GM23338 (cell line): Measurements from ENCODE around the gene RAB12. TPM values are rescaled to one million over a fixed set of nuclear protein-coding genes. Genes with fewer than 3 reads are reported as not detected.

Experiments used
- ATAC-seq: fragments of 200-7000 bp; cut with Tn5 transposase; 3 replicates; pipeline ENCODE4 v1.9.1; 2020
- DNase-seq: peaks from one replicate; pipeline ENCODE4 v3.0.0-alpha.2; 2015; ENCODE audit warnings: low spot score
- H2AFZ ChIP-seq: fragments of 200-600 bp; sonication (generic); 2 replicates; pipeline ENCODE4 v1.8.0; 2016; ENCODE audit warnings: antibody characterized with exemption, mild to moderate bottlenecking, moderate library complexity
- H3F3A ChIP-seq: fragments of 200-600 bp; sonication (generic); replicated peaks from 2 replicates; pipeline ENCODE4 v1.8.0; 2017; ENCODE audit warnings: antibody characterized with exemption, mixed run types, low read depth
- H3K27ac ChIP-seq: fragments of 200-600 bp; sonication (generic); 2 replicates; pipeline ENCODE4 v1.6.1; 2016; ENCODE audit warnings: low read depth
- H3K27me3 ChIP-seq: fragments of 200-600 bp; sonication (generic); 2 replicates; pipeline ENCODE4 v1.8.0; 2016; ENCODE audit warnings: mild to moderate bottlenecking, mixed run types, moderate library complexity; ENCODE audit not compliant: insufficient read depth
- H3K36me3 ChIP-seq: fragments of 200-600 bp; sonication (generic); 2 replicates; pipeline ENCODE4 v1.8.0; 2016; ENCODE audit warnings: mild to moderate bottlenecking; ENCODE audit not compliant: insufficient read depth
- H3K4me1 ChIP-seq: fragments of 200-600 bp; sonication (generic); 2 replicates; pipeline ENCODE4 v1.8.0; 2016; ENCODE audit warnings: mild to moderate bottlenecking, moderate library complexity; ENCODE audit not compliant: insufficient read depth
- H3K4me2 ChIP-seq: fragments of 200-600 bp; sonication (generic); 2 replicates; pipeline ENCODE4 v1.7.1; 2017; ENCODE audit warnings: mixed run types
- H3K4me3 ChIP-seq: fragments of 200-600 bp; sonication (generic); 2 replicates; pipeline ENCODE4 v1.6.1; 2016; ENCODE audit warnings: mixed run types
- H3K79me2 ChIP-seq: fragments of 200-600 bp; sonication (generic); replicated peaks from 2 replicates; pipeline ENCODE4 v1.8.0; 2017; ENCODE audit warnings: mild to moderate bottlenecking; ENCODE audit not compliant: insufficient read depth
- H3K9me2 ChIP-seq: fragments of 200-600 bp; sonication (generic); 2 replicates; pipeline ENCODE4 v1.8.0; 2017; ENCODE audit not compliant: insufficient read depth
- H4K20me1 ChIP-seq: fragments of 200-600 bp; sonication (generic); replicated peaks from 2 replicates; pipeline ENCODE4 v1.8.0; 2017; ENCODE audit warnings: mild to moderate bottlenecking; ENCODE audit not compliant: insufficient read depth
- H3K27ac Mint-ChIP-seq: 2 replicates; pipeline ENCODE4 v1.8.0; 2020; ENCODE audit warnings: inconsistent platforms, mild to moderate bottlenecking, moderate library complexity, mixed read lengths
- H3K27me3 Mint-ChIP-seq: 3 replicates; pipeline ENCODE4 v1.8.0; 2022; ENCODE audit warnings: low read depth, mild to moderate bottlenecking, moderate library complexity, mixed read lengths, inconsistent platforms; ENCODE audit not compliant: insufficient read depth, poor library complexity
- H3K36me3 Mint-ChIP-seq: 3 replicates; pipeline ENCODE4 v1.8.0; 2021; ENCODE audit warnings: low read depth, mild to moderate bottlenecking, inconsistent platforms, moderate library complexity, mixed read lengths
- H3K4me1 Mint-ChIP-seq: 3 replicates; pipeline ENCODE4 v1.8.0; 2020; ENCODE audit warnings: mild to moderate bottlenecking, inconsistent platforms, mixed read lengths
- H3K4me3 Mint-ChIP-seq: 3 replicates; pipeline ENCODE4 v1.8.0; 2021; ENCODE audit warnings: moderate library complexity, mild to moderate bottlenecking, inconsistent platforms, mixed read lengths
- H3K9me3 Mint-ChIP-seq: 3 replicates; pipeline ENCODE4 v1.8.0; 2020; ENCODE audit warnings: moderate library complexity, mild to moderate bottlenecking, inconsistent platforms, mixed read lengths
- CREB1 ChIP-seq: fragments of 250-450 bp; sonication (Bioruptor Pico); IDR thresholded peaks from 2 replicates; pipeline ENCODE4 v1.5.0; 2020; ENCODE audit warnings: low read depth, mild to moderate bottlenecking, moderate library complexity
- EZH2 ChIP-seq: fragments of 200-600 bp; sonication (generic); IDR thresholded peaks from one replicate; pipeline ENCODE4 v1.8.0; 2017; ENCODE audit warnings: antibody characterized with exemption, mild to moderate bottlenecking, low read depth; ENCODE audit not compliant: unreplicated experiment
- EZH2phosphoT487 ChIP-seq: fragments of 200-600 bp; sonication (generic); IDR thresholded peaks from one replicate; pipeline ENCODE4 v1.8.1; 2018; ENCODE audit warnings: antibody characterized with exemption; ENCODE audit not compliant: unreplicated experiment
- JUNB ChIP-seq: IDR thresholded peaks from one replicate; pipeline ENCODE4 v1.6.1; 2016; ENCODE audit warnings: antibody characterized with exemption; ENCODE audit not compliant: unreplicated experiment
- NANOG ChIP-seq: IDR thresholded peaks from 2 replicates; pipeline ENCODE4 v1.6.1; 2016; ENCODE audit warnings: antibody characterized with exemption, borderline replicate concordance
- POLR2AphosphoS5 ChIP-seq: IDR thresholded peaks from 2 replicates; pipeline ENCODE4 v1.6.1; 2016; ENCODE audit warnings: antibody characterized with exemption, low read depth
- STAT1 ChIP-seq: IDR thresholded peaks from one replicate; pipeline ENCODE4 v1.6.1; 2016; ENCODE audit warnings: antibody characterized with exemption; ENCODE audit not compliant: unreplicated experiment
- ZNF114 ChIP-seq: fragments of 250-450 bp; sonication (Bioruptor Pico); IDR thresholded peaks from 2 replicates; pipeline ENCODE4 v1.5.0; 2020; ENCODE audit warnings: mild to moderate bottlenecking, moderate library complexity
- ZNF331 ChIP-seq: fragments of 250-450 bp; sonication (Bioruptor Pico); IDR thresholded peaks from 2 replicates; pipeline ENCODE4 v1.5.0; 2020; ENCODE audit warnings: low read depth, mild to moderate bottlenecking, moderate library complexity
- polyA plus RNA-seq: library from polyadenylated mRNA; unstranded; fragments of >200 nt; fragmentation: Nextera tagmentation; extraction: Ambion mirVana; gene quantifications from 2 replicates; pipeline ENCODE4 v1.2.1, GENCODE V29; 2016
- total RNA-seq: library from RNA; depleted of rRNA; stranded (reverse); fragments of >200 nt; shearing (Covaris generic); gene quantifications from 2 replicates; pipeline ENCODE4 v1.2.3, GENCODE V29; 2014
- TF ChIP-seq, protein P1 (sequence below): IDR thresholded peaks from one replicate; pipeline ENCODE4 v1.6.1; 2018; ENCODE audit warnings: antibody characterized with exemption; ENCODE audit not compliant: unreplicated experiment
- TF ChIP-seq, protein P2 (sequence below), 2 experiments: fragments of 200-600 bp in 1 of 2; sonication (generic) in 1 of 2; conservative IDR thresholded peaks; 2 replicates each; pipeline versions ENCODE4 v1.5.1 to v1.6.1; 2016 to 2017; ENCODE audit warnings: antibody characterized with exemption in 2 of 2, low read depth in 2 of 2, mild to moderate bottlenecking in 2 of 2, moderate library complexity in 1 of 2
- TF ChIP-seq, protein P3 (sequence below): IDR thresholded peaks from 2 replicates; pipeline ENCODE4 v1.6.1; 2016; ENCODE audit warnings: antibody characterized with exemption
- TF ChIP-seq, protein P4 (sequence below): fragments of 250-450 bp; sonication (Bioruptor Pico); IDR thresholded peaks from 2 replicates; pipeline ENCODE4 v1.5.0; 2020; ENCODE audit warnings: mild to moderate bottlenecking, moderate library complexity

The RAB12 gene
- total and polyA plus RNA-seq, 2 experiments from 2014 or later: 16.7 to 80.4 TPM

DNA sequence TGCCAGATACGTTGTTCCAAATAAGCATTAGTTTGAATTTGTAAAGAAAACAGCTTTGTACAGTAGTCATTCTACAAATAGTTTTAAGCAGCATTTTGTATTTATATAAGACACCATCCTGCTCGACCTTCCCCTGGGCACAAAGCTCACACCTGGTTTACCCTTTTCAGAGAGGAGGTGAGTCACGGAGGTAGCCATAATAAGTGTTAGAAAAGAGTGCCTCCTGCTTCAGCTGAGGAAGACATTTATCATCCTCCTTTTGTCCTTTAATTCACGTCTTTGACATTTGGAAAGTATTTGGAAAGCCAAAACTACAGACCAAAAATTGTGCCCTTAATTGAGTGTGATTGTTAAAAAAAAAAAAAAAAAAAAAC lies 6.8 kb downstream of the RAB12 start:
- Mint-ChIP-seq H3K27me3 (peaks cover 17% of the 10 kb centered on the region), H3K4me1 (peaks cover 88% of the 10 kb centered on the region), H3K9me3 (no peaks in the 10 kb centered on the region), H3K4me3 (no peak overlapping the region), H3K36me3 (peaks cover 62% of the 10 kb centered on the region), H3K27ac (peak overlapping the region; percentile 95)
- Histone ChIP-seq H3K9me2 (no peaks in the 10 kb centered on the region), H2AFZ (no peak overlapping the region), H3K4me1 (peaks cover 99% of the 10 kb centered on the region), H3K4me2 (peak overlapping the region; percentile 54), H3K4me3 (peak overlapping the region; percentile 36; the same call in 1 of the 2 replicates), H3K36me3 (no peaks in the 10 kb centered on the region), H3K27ac (peak overlapping the region; percentile 86), H3K79me2 (peaks cover 100% of the 10 kb centered on the region), H3F3A (peaks cover 6% of the 10 kb centered on the region; the same call in 1 of the 2 replicates), H4K20me1 (peaks cover 17% of the 10 kb centered on the region), H3K27me3 (no peaks in the 10 kb centered on the region)
- ATAC-seq: no peak
- TF ChIP-seq, protein P1, sequence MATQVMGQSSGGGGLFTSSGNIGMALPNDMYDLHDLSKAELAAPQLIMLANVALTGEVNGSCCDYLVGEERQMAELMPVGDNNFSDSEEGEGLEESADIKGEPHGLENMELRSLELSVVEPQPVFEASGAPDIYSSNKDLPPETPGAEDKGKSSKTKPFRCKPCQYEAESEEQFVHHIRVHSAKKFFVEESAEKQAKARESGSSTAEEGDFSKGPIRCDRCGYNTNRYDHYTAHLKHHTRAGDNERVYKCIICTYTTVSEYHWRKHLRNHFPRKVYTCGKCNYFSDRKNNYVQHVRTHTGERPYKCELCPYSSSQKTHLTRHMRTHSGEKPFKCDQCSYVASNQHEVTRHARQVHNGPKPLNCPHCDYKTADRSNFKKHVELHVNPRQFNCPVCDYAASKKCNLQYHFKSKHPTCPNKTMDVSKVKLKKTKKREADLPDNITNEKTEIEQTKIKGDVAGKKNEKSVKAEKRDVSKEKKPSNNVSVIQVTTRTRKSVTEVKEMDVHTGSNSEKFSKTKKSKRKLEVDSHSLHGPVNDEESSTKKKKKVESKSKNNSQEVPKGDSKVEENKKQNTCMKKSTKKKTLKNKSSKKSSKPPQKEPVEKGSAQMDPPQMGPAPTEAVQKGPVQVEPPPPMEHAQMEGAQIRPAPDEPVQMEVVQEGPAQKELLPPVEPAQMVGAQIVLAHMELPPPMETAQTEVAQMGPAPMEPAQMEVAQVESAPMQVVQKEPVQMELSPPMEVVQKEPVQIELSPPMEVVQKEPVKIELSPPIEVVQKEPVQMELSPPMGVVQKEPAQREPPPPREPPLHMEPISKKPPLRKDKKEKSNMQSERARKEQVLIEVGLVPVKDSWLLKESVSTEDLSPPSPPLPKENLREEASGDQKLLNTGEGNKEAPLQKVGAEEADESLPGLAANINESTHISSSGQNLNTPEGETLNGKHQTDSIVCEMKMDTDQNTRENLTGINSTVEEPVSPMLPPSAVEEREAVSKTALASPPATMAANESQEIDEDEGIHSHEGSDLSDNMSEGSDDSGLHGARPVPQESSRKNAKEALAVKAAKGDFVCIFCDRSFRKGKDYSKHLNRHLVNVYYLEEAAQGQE: no peak
- TF ChIP-seq EZH2phosphoT487 (no peak), STAT1 (no peak), JUNB (no peak), ZNF331 (CRISPR knock-in tag) (no peak), EZH2 (no peak), ZNF114 (CRISPR knock-in tag) (no peak), POLR2AphosphoS5 (no peak), CREB1 (CRISPR knock-in tag) (no peak), NANOG (no peak)
- TF ChIP-seq, protein P2, sequence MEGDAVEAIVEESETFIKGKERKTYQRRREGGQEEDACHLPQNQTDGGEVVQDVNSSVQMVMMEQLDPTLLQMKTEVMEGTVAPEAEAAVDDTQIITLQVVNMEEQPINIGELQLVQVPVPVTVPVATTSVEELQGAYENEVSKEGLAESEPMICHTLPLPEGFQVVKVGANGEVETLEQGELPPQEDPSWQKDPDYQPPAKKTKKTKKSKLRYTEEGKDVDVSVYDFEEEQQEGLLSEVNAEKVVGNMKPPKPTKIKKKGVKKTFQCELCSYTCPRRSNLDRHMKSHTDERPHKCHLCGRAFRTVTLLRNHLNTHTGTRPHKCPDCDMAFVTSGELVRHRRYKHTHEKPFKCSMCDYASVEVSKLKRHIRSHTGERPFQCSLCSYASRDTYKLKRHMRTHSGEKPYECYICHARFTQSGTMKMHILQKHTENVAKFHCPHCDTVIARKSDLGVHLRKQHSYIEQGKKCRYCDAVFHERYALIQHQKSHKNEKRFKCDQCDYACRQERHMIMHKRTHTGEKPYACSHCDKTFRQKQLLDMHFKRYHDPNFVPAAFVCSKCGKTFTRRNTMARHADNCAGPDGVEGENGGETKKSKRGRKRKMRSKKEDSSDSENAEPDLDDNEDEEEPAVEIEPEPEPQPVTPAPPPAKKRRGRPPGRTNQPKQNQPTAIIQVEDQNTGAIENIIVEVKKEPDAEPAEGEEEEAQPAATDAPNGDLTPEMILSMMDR (conservative IDR thresholded peaks at IDR 0.05; ENCODE audit: low read depth in 2 of 2): no peak
- TF ChIP-seq, protein P3, sequence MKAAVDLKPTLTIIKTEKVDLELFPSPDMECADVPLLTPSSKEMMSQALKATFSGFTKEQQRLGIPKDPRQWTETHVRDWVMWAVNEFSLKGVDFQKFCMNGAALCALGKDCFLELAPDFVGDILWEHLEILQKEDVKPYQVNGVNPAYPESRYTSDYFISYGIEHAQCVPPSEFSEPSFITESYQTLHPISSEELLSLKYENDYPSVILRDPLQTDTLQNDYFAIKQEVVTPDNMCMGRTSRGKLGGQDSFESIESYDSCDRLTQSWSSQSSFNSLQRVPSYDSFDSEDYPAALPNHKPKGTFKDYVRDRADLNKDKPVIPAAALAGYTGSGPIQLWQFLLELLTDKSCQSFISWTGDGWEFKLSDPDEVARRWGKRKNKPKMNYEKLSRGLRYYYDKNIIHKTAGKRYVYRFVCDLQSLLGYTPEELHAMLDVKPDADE: no peak
- TF ChIP-seq, protein P4, sequence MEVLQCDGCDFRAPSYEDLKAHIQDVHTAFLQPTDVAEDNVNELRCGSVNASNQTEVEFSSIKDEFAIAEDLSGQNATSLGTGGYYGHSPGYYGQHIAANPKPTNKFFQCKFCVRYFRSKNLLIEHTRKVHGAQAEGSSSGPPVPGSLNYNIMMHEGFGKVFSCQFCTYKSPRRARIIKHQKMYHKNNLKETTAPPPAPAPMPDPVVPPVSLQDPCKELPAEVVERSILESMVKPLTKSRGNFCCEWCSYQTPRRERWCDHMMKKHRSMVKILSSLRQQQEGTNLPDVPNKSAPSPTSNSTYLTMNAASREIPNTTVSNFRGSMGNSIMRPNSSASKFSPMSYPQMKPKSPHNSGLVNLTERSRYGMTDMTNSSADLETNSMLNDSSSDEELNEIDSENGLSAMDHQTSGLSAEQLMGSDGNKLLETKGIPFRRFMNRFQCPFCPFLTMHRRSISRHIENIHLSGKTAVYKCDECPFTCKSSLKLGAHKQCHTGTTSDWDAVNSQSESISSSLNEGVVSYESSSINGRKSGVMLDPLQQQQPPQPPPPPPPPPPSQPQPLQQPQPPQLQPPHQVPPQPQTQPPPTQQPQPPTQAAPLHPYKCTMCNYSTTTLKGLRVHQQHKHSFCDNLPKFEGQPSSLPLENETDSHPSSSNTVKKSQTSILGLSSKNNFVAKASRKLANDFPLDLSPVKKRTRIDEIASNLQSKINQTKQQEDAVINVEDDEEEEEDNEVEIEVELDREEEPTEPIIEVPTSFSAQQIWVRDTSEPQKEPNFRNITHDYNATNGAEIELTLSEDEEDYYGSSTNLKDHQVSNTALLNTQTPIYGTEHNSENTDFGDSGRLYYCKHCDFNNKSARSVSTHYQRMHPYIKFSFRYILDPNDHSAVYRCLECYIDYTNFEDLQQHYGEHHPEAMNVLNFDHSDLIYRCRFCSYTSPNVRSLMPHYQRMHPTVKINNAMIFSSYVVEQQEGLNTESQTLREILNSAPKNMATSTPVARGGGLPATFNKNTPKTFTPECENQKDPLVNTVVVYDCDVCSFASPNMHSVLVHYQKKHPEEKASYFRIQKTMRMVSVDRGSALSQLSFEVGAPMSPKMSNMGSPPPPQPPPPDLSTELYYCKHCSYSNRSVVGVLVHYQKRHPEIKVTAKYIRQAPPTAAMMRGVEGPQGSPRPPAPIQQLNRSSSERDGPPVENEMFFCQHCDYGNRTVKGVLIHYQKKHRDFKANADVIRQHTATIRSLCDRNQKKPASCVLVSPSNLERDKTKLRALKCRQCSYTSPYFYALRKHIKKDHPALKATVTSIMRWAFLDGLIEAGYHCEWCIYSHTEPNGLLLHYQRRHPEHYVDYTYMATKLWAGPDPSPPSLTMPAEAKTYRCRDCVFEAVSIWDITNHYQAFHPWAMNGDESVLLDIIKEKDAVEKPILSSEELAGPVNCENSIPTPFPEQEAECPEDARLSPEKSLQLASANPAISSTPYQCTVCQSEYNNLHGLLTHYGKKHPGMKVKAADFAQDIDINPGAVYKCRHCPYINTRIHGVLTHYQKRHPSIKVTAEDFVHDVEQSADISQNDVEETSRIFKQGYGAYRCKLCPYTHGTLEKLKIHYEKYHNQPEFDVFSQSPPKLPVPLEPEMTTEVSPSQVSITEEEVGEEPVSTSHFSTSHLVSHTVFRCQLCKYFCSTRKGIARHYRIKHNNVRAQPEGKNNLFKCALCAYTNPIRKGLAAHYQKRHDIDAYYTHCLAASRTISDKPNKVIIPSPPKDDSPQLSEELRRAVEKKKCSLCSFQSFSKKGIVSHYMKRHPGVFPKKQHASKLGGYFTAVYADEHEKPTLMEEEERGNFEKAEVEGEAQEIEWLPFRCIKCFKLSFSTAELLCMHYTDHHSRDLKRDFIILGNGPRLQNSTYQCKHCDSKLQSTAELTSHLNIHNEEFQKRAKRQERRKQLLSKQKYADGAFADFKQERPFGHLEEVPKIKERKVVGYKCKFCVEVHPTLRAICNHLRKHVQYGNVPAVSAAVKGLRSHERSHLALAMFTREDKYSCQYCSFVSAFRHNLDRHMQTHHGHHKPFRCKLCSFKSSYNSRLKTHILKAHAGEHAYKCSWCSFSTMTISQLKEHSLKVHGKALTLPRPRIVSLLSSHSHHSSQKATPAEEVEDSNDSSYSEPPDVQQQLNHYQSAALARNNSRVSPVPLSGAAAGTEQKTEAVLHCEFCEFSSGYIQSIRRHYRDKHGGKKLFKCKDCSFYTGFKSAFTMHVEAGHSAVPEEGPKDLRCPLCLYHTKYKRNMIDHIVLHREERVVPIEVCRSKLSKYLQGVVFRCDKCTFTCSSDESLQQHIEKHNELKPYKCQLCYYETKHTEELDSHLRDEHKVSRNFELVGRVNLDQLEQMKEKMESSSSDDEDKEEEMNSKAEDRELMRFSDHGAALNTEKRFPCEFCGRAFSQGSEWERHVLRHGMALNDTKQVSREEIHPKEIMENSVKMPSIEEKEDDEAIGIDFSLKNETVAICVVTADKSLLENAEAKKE: no peak
- no peak for DNase-seq
